ENCODE results near the gene FLYWCH1.

Gene FLYWCH1

DNA sequence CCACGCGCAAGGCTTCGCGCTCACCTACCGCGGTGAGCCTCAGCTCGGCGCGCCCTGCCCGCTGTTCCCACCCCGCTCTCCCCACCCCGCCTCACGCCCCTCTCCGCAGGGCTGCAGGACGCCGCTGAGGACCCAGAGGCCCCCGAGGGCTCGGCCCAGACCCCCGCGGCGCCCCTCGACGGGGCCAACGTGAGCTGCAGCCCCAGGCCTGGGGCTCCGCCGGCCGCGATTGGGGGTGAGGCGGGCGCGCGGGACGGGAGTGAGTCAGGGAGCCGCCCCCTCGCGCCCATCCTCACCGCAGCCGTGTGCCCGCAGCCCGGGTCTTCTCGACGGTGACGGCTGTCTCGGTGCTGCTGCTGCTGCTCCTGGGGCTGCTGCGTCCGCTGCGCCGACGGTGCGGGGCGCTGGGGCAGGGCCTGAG, 55.5 kb downstream of the FLYWCH1 start:
- DNase-seq (ENCODE audit: low spot score) (no peak), FAIRE-seq (no peak)

DNA sequence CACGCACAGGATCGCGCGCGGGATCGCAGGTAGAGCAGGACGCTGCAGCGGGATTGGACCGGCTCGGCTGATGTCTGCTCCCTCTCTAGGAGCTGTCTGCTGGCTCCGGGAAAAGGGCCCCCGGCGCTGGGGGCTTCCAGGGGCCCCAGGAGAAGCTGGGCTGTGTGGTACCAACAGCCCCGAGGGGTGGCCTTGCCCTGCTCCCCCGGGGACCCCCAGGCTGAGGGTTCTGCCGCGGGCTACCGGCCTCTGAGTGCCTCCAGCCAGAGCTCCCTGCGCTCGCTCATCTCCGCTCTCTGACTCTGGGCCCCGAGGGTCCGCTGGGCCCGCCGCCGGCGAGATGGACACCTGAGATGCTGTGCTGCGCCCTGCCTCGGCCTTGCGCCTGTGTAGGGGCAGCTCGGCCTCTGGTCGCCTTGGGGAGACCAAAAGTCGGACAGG, 56.0 kb downstream of the FLYWCH1 start:
- DNase-seq (ENCODE audit: low spot score) = no peak
- no peak for FAIRE-seq

DNA sequence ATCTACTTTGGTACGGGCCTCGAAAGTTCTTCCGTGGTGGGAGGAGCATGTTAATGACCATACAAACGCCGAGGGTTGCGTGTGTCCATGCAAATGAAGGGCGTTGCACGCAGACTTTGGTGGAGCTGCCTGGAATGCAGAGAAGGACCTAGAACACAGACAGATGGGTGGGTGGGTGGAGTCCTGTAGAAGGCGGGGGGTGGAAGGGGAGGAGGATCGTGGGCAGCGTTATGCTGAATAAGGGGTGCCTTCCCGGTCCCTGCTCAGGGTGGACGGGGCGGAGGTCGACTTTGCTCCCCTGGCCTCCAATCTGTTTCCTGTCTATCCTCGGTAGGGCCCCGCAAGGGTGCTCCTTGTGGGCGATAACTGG, 56.6 kb downstream of the FLYWCH1 start:
- DNase-seq (ENCODE audit: low spot score) (no peak), FAIRE-seq (no peak)

DNA sequence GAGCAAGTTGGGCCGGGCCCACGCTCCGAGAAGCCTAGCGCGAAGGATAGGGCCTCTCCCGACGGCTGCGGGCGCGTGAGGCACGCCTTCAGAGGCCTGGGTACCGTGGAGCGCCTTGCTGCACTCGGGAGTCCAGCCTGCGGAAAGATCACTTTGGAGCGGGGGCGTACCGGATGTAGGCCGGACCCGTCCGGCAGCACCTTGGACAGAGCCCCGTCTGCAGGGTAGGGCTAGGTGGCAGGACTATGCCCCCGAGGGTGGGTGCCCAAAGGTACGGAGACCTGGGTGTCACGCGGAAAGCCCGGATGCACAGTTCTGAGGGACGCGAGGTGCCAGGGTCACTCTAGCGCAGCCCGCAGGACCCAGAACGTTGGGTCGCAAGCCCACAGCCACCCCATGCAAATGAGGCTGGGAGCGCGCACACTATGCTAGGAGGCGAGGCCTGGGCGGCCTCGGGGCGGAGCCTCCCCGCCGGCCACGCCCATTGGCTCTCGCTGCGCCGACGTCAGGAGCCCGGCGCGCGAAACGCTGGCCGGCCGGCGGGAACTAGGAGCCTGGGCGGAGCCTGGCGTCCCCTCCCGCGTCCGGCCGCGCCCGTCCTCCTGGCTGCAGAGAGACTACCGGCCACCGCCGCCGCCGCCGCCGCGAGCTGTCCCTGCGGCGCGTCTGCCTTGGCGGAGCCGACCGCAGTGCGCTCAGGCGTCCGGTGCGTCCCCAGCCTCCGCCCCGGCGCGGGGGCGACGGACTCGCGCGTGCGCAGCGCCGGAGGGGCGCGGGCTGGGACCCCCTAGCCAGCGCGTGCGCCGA, 57.2 kb downstream of the FLYWCH1 start, which contains the start of gene PAQR4:
Gene PAQR4 (plus strand): TSS at position 611 of the 807 bp plus-strand sequence. CDS start 327 bp downstream, outside the sequence.
- FAIRE-seq (peak; percentile 85), DNase-seq (ENCODE audit: low spot score) (peak; percentile 96)

DNA sequence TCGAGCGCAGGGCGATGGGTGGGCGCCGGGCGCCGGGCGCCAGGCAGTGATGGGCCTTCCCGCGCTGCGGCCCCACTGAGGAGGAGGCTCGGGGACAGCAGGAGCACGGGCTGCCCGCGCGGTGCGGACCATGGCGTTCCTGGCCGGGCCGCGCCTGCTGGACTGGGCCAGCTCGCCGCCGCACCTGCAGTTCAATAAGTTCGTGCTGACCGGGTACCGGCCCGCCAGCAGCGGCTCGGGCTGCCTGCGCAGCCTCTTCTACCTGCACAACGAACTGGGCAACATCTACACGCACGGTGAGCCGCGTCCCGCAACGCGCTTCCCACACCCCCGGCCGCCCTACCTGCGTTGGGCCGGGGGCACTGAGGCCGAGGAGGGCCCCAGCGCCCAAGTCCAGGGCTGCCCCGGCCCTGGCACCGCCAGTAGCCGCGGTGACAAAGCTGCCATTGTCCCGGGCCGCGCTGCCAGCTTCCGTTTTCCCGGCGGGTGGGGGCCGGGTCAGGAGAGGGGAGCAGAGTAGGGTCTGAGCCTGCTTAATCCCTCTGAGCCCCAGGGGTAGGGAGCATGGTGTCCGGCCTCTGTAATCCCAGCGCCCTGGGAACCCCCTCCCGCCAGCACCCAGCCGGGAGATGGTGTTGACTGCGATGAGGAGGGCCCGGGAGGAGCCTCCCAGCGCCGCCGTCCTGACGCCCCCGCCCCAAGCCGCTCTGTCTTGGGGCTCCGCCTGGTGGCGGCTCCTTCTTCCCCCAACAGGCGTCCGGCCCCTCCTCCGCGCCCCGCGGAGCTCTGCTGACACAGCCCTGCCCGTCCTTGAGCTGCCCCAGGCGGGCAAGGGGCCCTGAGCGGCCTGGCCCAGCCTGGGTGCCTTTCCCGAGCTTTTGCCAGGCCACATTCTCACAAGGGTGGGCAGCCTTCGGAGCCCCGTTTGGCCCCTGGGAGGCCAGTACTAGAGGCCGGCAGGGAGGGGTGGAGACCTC, 58.1 kb downstream of the FLYWCH1 start:
- DNase-seq (ENCODE audit: low spot score) = peak; percentile 89
- FAIRE-seq = peak; percentile 52

- no peak for DNase-seq (ENCODE audit: low spot score)
- no peak for FAIRE-seq
These were observed 58.8 kb downstream of the FLYWCH1 start for GRCh38 chr16:2970563-2970962.

DNA sequence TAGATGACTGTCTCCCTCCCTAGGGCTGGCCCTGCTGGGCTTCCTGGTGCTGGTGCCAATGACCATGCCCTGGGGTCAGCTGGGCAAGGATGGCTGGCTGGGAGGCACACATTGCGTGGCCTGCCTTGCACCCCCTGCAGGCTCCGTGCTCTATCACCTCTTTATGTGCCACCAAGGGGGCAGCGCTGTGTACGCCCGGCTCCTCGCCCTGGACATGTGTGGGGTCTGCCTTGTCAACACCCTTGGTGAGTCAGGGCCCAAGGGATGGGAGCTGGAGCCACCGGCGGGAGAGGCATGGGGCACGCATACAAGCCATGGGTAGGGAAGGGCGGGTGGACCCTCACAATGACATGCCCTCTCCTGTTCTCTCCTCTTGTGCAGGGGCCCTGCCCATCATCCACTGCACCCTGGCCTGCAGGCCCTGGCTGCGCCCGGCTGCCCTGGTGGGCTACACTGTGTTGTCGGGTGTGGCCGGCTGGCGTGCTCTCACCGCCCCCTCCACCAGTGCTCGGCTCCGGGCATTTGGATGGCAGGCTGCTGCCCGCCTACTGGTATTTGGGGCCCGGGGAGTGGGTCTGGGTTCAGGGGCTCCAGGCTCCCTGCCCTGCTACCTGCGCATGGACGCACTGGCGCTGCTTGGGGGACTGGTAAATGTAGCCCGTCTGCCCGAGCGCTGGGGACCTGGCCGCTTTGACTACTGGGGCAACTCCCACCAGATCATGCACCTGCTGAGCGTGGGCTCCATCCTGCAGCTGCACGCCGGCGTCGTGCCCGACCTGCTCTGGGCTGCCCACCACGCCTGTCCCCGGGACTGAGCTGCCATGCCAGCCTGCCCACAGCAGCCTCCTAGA, 59.6 kb downstream of the FLYWCH1 start:
- DNase-seq (ENCODE audit: low spot score) (no peak), FAIRE-seq (no peak)

- DNase-seq (ENCODE audit: low spot score) (no peak), FAIRE-seq (no peak)
These were observed 60.5 kb downstream of the FLYWCH1 start for GRCh38 chr16:2971985-2972784.

- no peak for FAIRE-seq
- DNase-seq (ENCODE audit: low spot score) = no peak
These were observed 61.4 kb downstream of the FLYWCH1 start for GRCh38 chr16:2973093-2973492.

DNA sequence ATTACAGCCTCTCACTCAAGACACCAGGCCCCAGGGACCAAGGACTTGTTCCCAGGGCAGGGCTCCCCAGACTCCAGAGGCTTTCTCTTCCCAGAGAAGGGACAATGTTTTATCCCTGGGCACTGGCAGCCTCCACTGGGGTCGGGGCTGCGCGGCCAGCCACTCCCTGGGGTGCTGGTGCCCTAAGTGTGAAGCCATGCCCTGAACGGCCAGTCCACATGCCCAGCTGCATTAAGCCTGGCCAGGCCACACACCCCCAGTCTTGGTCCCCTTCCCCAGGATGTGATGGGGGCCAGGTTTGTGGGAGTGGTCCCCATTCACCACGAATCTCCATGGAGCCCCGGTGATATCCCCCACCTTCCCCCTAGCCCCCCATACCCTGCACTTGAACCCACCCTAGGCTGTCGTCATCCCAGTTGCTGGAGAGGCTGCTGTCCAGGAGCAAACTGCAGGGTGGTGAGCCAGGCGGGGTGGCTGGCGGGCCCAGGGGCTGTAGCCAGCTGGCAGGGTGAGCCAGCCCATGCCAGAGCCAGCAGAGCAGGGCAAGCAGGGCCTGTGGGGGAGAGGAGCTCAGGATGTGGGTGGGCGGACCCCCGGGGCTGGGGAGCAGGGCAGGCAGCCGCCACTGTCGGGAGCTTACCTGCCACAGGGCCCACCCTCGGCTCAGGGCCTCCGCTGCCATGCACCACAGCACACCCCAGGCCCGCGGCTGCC, 62.0 kb downstream of the FLYWCH1 start:
- DNase-seq (ENCODE audit: low spot score) = no peak
- FAIRE-seq = no peak

- FAIRE-seq = no peak
- no peak for DNase-seq (ENCODE audit: low spot score)
These were observed 62.8 kb downstream of the FLYWCH1 start for GRCh38 chr16:2974319-2975056.

- FAIRE-seq (no peak), DNase-seq (ENCODE audit: low spot score) (no peak)
These were observed 63.5 kb downstream of the FLYWCH1 start for GRCh38 chr16:2975161-2975795.

DNA sequence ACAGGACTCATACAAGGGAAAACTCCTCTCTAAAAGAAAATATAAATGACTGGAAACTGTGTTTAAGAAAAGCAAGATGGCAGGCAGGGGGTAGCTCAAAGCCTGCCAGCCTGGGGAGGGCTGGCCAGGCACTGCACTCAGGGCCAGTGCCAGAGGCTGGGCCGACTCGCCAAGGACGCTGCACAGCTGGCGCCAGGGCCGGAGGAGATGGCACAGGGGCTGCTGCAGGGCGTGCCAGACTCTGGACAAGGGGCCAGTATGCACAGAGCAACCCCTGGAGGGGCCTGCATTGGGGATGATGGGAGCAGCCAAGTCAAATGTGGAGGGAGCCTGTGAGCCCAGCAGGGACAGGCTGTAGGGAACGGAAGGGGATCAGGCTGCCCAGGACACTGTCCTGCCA, 64.5 kb downstream of the FLYWCH1 start:
- FAIRE-seq = no peak
- DNase-seq (ENCODE audit: low spot score) = no peak

DNA sequence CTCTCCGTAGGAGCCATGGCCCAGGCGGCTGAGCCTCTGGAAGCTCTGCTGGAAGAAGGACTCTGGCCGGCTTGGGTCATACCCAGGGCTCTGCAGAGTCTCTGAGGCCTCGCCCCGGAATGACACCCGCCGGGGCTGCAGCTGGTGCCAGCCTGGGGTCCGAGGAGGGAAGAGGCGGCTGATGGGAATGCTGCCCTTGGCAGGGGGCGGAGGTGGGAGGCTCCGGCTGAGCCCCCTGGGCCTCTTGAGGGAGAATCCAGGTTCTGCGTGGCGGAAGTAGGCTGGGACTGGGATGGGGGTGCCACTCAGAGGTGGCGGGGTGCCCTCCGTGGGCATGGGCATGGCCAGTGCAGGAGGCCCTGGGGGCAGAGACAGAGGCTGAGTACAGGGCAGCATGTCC, 64.9 kb downstream of the FLYWCH1 start:
- DNase-seq (ENCODE audit: low spot score) = no peak
- FAIRE-seq = no peak

DNA sequence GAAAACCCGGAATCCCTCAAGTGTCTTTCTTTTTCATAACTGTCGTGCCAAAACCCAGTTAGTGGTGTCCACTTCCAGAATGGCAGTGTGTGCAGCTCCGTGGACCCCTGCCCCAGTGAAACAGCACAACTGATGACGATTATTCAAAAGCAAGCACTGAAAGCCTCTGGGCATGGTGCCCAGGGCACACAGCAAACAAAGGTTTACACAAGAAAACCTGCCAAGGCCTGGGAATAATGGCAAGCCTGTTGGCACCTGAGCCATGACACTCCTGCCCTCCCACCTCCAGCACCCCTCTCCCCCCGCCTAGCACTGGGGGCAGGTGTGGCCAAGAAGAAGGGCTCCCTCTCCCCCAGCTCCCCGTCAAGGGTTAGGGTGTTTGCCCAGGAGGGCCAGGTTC, 65.7 kb downstream of the FLYWCH1 start:
- FAIRE-seq (no peak), DNase-seq (ENCODE audit: low spot score) (no peak)

DNA sequence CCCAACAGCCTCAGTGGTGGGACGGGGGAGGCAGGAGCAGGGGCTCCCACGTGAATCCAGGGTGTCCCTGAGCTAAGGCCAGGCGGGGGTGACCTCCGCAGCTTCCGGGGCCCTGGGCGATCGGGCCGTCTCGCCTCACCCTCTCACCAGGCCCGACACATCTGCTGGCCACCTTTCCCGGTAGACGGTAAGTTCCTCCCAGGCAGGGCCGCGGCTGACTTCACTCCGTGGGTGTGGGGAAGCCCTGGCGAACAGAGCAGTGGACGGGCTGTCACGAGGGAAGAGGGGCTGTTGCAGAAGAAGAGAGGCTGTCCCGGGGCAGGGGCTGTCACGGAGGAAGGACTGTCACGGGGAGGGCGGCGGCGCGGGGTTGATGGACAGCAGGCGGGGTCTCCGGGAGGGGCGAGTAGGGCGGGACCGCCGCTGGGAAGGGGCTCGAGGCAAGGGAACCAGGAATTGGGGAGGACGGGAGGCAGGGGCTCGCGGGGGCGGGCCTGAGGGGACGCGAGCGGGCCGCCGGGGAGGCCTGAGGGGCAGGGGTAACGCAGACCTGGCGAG, 68.0 kb downstream of the FLYWCH1 start:
- DNase-seq (ENCODE audit: low spot score) (peak; percentile 49), FAIRE-seq (no peak)

GRCh38 chr16:2980227-2981176, 68.8 kb downstream of the FLYWCH1 start, which contains the start of gene PKMYT1:
PKMYT1 (minus strand) TSS chr16:2980446; CDS start chr16:2979657, 789 bp downstream.
- DNase-seq (ENCODE audit: low spot score) (peak; percentile 100), FAIRE-seq (peak; percentile 56)
